EL (cell line): Measurements from ENCODE around the gene PKN3.
"Not testable (repeated sequence)": the region's sequence is repeated elsewhere in the genome, so short reads cannot be mapped to it uniquely, and the experiment has no call there.

Source experiments
- DNase-seq: peaks from one replicate; pipeline ENCODE4 v3.0.0-alpha.2; 2016

The PKN3 gene

DNA sequence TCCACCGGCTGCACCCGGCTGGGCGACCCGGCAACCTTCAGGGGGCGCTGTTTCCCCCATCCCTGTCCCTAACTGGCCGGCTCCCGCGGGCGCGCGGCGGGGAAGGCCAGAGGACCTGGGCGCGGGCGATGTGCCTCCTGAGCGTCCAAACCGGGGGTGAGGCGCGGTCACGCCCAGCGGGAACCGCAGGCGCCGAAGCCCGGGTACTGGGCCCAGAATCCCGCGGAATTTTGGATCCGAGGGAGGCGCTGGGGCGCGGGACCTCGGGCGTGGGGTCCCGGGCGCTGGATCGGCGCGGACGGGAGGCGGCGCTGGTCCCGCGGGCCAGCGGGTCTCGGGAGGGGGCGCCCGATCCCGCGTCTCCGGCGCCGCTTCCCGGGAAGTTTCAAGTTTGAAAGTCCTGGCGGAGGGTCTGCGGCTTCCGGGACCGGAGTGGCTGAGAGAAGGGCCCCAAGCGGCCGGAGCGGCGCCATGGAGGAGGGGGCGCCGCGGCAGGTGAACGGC is at the start of gene PKN3:
TSS of gene PKN3 (plus strand) at position 59 of the 504 bp plus-strand sequence. CDS start at position 472, 413 bp downstream.
- peak; percentile 87 for DNase-seq

DNA sequence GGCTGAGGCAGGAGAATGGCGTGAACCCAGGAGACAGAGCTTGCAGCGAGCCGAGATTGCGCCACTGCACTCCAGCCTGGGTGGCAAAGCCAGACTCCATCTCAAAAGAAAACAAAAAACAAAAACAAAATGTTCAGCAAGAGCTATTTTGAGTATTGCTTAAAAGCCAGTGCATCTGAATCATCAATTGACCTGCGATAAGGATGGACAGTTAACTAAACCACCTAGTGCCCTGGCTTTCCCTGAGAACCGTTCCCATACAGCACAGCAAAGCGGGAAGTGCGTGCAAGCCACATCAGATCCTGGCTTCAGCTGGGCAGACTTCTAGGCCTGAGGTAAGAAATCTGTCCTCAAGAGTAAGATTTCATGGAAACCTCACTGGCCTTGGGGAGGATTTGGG is 48.4 kb upstream of the PKN3 start:
- no peak for DNase-seq

DNA sequence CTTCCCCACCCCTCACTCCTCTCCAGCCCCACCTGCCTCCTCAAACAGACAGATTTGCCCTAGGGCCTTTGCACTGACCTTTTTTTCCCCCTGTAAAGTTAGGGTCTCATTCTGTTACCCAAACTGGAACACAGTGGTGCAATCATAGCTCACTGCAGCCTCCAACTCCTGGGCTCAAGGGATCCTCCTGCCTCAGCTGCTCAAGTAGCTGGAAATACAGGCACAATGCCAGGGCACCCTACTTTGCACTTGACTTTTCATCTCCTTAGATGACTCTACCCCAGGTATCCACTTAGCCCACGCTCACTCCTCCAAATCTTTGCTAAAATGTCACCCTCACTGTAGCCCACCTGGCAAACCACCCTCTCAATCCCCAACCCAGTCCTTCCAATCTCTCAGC is 47.8 kb upstream of the PKN3 start:
- no peak for DNase-seq

DNA sequence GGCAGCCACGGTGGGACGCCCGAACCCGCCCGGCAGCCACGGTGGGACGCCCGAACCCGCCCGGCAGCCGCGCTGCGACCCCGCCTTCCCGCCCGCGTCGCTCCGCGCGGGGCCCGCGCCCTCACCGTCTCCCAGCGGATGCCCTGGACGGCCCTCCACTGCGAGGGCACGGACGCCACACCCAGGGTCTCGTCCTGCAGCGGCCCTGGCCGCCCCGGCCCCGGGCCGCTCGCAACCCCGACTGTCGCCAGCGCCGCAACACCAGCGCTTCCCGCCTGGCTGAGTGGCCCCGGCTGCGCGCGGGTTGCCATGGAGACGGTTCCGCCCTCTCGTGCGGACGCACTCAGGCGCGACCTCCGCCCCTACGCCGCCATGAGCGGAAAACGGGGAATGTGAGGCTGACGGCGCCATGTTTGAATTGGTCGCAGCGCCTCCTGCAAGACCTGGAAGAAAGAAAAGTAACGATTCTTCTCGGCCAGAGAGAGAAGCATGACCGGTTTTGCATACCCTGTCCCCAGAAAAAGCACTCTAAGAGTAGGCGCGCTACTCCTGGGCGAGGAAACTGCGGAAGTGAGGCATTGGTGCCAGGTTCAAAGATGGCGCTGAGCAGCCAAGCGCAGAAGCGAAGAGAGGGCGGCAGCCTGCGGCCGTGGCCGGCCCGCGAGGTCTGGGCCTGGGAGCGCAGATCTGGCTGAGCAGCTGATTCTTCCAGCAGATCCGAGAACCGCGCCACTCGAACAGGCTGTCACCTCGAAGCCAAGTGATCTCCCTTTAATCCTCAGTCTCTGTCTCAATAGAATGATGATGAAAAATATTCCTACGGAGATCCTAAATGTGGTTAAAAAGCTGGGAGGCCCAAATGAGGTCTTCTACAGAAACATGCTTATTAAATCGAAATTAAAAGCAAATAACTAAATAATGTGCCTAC is 45.6 kb upstream of the PKN3 start, which contains the start of gene DYNC2I2:
TSS of gene DYNC2I2 (minus strand) at position 432 of the 928 bp plus-strand sequence. CDS start at position 311, 121 bp downstream.
- DNase-seq = peak; percentile 95

DNA sequence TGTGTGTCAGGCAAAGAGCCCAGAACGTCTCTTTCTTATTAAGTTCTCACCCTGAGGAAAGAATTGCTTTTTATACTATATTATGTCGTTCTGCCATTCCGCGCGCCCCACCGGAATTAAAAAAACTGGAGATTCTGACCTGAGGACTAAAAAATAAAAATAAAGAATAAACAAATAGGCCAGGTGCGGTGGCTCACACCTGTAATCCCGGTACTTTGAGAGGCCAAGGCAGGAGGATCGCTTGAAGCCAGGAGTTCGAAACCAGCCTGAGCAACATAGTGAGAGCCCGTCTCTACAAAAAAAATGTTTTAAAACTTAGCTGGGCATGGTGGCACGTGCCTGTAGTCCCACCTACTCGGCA is 45.0 kb upstream of the PKN3 start:
- DNase-seq = no peak

DNA sequence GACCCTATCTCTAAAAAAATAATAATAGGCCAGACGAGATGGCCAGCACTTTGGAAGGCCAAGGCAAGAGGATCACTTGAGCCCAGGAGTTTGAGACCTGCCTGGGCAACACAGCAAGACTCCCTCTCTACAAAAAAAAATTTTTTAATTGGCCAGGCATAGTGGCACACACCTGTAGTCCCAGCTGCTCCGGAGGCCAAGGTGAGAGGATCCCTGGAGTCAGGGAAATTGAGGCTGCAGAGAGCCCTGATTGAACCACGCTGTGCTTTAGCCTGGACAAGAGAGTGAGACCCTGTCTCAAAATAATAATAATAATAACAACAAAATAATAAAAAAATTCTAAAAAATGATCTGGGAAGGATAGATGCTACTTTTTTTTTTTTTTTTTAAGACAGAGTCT is 44.5 kb upstream of the PKN3 start:
- no peak for DNase-seq

DNA sequence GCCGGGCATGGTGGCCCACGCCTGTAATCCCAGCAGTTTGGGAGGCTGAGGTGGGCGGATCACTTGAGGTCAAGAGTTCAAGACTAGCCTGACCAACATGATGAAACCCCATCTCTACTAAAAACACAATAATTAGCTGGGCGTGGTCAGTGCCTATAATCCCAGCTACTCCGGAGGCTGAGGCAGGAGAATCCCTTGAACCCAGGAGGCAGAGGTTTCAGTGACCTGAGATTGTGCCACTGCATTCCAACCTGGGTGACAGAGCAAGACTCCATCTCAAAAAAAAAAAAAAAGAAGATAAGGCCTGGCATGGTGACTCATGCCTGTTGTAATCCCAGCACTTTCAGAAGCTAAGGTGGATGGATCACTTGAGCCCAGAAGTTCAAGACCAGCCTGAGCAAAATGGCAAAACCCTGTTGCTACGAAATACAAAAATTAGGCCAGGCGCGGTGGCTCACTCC is 35.8 kb upstream of the PKN3 start:
- peak; percentile 70 for DNase-seq

DNA sequence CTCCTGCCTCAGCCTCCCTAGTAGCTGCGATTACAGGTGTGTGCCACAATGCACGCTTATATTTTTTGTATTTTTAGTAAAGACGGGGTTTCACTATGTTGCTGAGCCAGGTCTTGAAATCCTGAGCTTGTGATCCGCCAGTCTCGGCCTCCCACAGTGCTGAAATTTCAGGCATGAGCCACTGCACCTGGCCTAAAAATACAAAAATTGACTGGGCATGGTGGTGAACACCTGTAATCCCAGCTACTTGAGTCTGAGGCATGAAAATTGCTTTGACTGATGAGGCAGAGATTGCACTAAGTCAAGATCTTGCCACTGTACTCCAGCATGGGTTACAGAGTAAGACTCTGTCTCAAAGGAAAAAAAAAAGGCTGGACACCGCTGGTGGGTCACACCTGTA is 32.5 kb upstream of the PKN3 start:
- DNase-seq = no peak

DNA sequence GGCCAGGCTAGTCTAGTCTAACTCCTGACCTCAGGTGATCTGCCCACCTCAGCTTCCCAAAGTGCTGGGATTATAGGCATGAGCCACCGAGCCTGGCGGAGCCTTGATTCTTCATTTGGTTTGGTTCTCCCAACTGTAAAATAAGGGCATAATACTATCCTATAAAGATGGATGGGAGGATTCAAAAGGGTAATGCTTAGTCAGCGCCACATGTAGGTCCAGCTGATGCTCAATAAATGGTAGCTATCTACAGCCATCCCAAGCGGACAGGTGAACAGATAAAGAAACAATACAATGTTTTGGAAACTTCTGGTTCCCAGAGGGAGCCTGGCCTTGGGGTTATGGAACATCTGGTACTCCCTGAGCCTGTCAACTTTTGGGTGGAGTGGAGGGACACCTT is 26.9 kb upstream of the PKN3 start:
- DNase-seq = no peak

DNA sequence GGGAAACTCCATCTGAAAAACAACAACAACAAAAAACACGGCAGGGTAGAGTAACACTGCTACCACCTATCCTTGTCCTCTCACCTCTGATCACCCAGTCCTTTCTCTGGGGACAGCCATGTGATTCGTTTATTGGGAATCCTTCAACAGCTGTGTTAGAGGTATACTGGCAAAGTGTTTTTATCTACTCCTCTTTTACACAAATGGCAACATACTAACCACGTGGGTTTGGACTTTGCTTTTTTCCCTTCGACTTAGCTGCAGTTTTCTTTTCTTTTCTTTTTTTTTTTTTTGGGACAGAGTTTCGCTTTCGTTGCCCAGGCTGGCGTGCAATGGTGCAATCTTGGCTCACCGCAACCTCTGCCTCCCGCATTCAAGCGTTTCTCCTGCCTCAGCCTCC is 24.5 kb upstream of the PKN3 start:
- DNase-seq = no peak

DNA sequence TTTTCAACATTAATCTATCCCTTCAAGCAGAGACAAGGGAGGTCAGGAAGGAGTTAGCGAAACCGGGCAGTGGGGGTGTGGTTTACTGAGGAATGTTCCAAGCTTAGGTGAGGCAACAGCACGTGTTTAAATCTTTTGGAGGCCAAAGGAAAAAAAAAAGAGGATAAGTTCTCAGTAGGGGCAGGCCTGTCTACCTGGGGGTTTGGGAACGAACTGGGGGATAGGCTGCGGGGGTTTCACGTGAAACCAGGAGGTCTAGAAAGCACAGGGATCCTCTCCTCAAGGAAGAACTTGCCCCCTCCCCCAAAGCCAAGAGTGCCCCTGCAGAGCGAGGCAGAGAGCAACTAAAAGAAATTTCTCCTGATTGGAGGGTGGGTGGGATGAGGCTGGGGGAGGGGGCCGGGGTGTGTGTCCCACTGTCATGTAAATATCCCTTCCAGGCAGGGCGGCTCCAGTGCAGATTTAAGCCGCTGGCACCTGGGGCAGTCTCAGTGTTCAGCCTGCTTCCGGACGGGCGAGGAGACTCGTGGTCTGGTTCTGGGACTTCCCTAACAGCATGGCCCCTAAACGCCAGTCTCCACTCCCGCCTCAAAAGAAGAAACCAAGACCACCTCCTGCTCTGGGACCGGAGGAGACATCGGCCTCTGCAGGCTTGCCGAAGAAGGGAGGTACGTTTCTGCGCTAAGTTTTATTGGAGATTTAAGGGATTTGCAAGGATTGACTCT is 18.8 kb upstream of the PKN3 start:
- peak; percentile 51 for DNase-seq

DNA sequence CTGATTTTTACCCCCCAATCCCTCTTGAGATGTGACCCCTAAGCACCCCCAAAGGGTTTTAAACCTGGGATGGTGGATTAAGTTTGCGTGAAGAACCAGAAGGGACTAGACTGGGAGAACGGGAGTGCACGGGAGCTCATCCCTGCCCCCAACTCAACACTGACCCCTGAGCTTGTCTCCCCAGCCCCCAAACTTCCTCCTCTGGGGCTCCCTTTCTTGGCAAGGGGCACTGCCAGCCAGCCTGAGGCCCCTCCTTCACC is 18.3 kb upstream of the PKN3 start:
- DNase-seq = no peak

DNA sequence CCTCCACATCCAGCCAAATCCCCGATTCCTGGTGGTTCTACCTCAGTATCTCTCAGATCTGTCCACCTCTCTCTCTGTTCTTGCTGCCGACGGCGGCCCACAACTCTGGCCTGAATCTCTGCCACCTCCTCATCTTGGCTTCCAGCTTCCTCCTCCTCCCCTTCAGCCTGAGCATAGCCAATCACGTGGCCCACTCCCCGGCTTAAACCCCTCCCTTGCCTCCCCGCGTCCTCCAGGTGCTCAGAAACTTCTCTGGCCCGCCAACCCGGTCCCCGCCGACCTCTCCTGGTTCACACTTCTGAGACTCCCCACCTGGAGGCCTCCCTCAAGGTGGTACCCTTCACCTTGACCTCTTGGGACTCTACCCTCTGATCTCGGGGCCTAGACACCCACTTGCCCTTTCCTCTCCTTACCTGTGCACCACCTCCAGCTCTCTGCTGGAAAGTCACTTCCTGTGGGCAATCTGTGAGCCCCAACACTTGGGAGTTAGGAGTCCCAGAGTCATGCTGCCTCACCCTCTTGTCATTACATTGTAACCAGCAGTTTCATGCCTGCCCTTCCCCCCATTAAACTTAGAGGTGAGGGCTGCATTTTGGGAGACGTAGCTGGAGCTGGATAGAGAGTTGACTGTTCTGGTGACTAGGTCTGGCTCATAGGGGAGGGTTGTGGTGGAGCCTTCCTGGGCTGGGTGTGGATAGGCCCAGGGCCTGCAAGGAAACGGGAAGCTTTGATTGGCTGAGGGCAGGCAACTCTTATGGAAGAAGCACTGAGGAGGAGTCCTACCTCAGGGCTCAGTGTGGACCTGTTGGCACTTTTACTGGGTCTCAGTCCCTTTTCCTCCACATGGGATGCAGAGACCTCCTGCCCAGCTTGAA is 17.7 kb upstream of the PKN3 start:
- DNase-seq = peak; percentile 90

DNA sequence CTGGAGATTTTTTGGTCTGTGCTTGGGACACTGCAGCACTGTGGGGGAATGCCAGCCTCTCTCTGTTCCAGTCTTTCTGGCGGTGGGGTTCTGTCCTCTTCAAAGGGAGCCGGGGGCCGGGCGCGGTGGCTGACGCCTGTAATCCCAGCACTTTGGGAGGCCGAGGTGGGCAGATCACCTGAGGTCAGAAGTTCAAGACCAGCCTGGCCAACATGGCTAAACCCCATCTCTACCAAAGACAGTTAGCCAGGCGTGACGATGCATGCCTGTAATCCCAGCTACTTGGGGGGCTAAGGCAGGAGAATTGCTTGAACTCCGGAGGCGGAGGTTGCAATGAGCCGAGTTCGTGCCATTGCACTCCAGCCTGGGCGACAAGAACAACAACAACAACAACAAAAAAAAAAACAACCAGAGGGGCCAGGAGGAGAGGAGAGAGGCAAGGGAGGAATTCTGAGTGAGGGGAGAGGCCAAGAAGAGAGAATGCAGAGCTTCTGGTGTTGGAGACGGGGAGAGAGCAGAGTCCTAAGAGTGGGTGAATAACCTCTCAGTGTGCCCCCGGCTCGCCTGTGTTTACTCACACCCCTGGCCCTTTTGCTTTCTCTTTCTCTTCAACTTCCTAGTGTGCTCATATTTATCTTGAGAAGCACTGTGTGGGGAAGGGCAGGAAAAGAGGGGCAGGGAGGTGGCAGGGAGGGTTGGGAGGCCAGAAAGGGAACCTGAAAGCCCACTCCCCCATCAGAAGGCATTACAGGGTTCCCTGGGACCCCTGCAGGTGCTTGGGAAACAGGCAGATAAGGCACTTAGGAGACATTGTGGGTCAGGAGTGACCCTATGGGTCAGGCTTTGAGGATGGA is 16.4 kb upstream of the PKN3 start:
- DNase-seq = no peak

DNA sequence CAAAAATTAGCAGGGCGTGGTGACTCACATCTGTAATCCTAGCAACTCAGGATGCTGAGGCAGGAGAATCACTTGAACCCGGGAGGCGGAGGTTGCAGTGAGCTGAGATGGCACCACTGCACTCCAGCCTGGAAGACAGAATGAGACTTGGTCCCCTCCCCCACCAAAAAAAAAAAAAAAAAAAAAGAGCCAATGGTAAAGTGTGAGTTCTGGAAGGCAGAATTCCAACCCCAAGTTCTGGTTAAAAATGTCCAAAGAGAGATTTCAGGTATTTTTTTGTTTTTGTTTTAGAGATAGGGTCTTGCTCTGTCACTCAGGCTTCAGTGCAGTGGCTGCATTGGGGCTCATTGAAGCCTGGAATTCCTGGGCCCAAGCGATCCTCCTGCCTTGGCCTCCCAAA is 14.8 kb upstream of the PKN3 start:
- no peak for DNase-seq

DNA sequence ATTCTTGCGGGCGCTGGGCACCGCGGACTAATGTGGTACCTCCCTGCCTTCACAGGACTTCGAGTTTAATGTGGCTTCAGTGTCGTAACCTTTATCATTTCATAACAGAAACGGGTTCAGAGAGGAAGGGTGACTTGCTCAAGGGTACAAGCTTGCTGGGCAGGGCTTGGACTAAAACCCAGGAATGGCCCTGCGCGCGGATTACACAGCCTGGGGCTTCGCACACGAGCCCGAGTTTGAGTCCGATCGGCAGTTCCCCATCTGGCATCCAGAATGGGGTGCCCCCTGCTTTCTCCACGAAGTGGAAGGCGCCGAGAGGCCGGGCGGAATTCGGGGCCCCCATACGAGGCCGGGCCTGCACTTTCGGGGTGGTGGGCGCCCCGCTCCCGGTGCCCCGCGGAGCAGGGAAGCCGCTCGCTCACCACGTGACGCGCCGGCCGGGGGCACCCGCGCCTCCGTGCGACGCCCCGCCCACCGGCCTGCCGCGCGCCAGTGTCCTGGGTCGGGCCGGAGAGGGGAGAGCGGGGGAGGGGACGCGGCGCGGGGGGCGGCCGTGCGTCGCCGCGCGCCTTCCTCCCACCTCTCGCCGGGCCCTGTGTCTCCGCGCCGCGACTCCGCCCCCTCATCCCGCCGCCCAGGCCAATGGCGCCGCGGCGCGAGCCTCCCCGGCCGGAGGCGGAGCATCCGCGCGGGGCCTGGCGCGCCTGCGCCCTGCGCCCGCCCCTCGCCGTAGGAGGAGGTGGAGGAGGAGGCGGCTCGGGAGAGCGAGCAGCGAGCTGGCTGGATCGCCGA is 13.6 kb upstream of the PKN3 start, which contains the start of gene SET:
TSS of gene SET (plus strand) at position 722 of the 792 bp plus-strand sequence. CDS start 361 bp downstream, outside the sequence.
- DNase-seq = peak; percentile 97

DNA sequence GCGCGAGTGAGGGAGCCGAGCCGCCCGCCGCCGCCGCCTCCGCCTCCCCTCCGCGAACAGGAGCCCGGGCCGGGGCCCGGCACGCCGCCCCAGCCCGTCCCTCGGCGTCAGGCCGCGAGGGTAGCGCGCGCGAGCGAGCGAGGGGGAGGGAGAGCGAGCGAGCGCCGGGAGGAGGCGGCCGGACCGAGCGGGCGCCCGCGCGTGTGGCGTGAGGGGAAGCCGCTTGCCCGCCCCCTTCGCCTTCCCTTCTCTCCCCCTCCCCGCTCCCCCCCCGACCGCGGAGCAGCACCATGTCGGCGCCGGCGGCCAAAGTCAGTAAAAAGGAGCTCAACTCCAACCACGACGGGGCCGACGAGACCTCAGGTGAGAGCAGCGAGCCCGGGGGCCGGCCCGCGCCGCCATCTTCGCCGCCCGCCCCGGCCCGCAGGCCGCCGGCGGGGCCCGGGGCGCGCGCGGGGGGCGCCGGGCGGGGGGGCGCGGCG is 13.0 kb upstream of the PKN3 start:
- no peak for DNase-seq

DNA sequence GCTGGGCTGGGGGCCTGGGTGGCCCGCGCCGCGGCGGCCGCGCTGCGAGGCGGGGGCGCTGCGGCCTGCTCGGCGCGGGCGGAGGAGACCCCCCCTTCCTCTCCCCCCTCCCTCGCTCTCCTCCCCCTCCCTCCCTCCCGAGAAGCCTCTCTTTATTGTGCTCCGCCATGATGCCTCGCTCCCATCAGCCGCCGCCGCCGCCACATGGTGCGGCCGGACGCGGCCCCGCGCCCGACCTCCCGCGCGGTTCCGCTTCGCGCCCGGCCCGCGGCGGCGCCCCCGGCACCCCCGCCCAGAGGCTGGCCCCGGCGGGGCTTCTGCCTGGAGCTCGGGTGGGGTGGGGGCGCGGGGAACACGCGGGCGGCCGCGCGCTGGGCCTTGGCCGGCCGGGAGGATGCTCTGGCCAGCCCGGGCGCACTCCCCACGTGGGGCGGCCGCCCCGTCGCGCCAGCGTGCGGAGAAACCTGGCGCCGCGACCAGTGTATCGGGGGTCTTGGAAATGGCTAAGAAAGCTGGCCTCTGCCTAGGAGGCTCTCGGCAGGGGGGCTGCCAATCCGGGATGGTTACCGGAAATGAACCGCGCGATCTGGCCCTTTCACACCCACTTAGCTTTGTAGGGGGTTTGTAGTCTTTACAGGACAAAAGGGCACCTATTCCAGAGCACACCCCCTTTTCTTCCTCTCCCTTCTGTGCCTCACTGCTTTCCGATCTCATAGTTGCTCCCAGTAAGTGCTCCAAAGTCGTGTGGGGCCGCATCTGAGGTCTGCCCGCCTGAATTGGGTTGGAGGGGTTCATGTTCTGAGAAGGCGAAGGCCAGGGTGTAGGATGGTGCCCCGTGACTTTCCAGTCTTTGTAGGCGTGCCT is 12.3 kb upstream of the PKN3 start:
- peak; percentile 54 for DNase-seq

DNA sequence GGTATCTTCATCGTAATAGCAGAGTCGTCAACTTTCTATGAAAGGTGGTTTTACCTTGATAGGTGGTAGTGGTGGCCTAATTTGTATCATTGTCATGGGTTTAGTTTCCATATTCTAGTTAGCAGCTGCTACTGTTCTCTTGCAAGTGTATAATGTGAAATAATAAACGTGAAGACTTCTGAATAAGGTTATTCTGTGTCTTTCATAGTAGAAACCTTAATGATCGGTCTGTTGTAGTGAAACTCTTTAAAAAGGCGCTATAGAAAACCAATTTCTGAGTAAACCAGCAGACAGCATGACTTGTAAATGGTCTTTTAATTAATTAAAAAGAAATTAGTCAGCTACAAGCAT is 11.6 kb upstream of the PKN3 start:
- DNase-seq = no peak

DNA sequence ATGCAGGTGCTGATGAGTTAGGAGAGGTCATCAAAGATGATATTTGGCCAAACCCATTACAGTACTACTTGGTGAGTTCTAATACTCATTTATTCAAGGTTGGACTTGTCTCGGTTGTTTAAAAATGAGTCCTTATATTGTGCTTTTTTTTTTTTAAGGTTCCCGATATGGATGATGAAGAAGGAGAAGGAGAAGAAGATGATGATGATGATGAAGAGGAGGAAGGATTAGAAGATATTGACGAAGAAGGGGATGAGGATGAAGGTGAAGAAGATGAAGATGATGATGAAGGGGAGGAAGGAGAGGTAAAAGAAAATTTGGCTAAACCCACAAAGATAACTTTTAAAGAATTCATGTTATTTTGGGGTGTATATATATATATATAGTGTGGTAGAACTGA is 8.6 kb upstream of the PKN3 start:
- DNase-seq = not testable (repeated sequence)
